Measurements from ENCODE around the gene CORO2B.

DNA sequence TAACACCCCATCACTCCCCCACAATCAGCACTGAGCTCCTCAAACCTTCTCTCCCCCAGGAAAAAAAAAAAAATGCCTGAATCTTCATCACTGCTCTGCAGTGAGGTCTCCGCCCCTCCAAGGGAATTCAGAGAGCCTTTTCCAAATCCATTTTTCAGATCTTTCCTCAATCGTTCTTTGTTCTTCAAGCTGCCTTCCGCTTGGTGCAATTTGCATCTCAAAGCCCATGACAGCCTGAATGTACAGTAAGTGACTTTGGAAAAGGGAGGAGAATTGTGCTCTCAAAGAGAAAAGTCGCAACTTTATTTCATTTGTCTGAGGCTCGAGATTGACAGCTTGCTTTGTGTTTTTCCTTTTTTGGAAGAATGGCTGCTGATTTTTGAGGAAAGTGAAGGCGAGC is 75.0 kb downstream of the CORO2B start:
- TF ChIP-seq, protein P1, sequence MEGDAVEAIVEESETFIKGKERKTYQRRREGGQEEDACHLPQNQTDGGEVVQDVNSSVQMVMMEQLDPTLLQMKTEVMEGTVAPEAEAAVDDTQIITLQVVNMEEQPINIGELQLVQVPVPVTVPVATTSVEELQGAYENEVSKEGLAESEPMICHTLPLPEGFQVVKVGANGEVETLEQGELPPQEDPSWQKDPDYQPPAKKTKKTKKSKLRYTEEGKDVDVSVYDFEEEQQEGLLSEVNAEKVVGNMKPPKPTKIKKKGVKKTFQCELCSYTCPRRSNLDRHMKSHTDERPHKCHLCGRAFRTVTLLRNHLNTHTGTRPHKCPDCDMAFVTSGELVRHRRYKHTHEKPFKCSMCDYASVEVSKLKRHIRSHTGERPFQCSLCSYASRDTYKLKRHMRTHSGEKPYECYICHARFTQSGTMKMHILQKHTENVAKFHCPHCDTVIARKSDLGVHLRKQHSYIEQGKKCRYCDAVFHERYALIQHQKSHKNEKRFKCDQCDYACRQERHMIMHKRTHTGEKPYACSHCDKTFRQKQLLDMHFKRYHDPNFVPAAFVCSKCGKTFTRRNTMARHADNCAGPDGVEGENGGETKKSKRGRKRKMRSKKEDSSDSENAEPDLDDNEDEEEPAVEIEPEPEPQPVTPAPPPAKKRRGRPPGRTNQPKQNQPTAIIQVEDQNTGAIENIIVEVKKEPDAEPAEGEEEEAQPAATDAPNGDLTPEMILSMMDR (IDR thresholded peaks at IDR 0.05; ENCODE audit: low read length) = no peak
- TF ChIP-seq EZH2phosphoT487 (IDR thresholded peaks at IDR 0.05; ENCODE audit: low read length) (no peak), EZH2 (optimal IDR thresholded peaks at IDR 0.05; ENCODE audit: low read depth, low read length) (no peak)
